DMS 273 (cell line): Measurements from ENCODE around the gene CACNG1.
A peak's percentile ranks its signal among the peaks of the same experiment; 100 is the strongest.

ENCODE experiments used
- DNase-seq: peaks from one replicate; lab custom pipeline; 2025; ENCODE audit not compliant: unreplicated experiment; lab: John Stamatoyannopoulos, UW

CACNG1 gene

GRCh38 chr17:67051155-67051538 is 6.8 kb downstream of the CACNG1 start:
- DNase-seq: no peak

DNA sequence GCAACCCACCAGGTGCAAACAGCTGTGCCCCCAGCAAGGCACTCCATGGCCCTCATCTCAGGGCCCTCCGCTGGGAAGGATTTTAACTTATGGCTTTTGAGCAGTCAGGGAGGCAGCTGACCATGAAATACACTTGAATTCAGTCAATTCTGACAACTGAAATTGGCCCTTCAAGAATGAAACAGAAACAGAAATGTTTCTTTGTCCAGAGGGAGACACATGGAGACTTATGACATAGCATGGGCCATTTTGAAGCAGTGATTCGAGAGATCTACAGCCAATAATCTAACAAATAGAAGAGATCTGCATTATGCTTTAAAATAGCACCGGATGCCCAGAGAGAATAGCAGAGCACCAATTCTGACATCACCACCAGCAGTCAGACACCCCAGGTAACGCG is 7.5 kb downstream of the CACNG1 start:
- DNase-seq: no peak

DNA sequence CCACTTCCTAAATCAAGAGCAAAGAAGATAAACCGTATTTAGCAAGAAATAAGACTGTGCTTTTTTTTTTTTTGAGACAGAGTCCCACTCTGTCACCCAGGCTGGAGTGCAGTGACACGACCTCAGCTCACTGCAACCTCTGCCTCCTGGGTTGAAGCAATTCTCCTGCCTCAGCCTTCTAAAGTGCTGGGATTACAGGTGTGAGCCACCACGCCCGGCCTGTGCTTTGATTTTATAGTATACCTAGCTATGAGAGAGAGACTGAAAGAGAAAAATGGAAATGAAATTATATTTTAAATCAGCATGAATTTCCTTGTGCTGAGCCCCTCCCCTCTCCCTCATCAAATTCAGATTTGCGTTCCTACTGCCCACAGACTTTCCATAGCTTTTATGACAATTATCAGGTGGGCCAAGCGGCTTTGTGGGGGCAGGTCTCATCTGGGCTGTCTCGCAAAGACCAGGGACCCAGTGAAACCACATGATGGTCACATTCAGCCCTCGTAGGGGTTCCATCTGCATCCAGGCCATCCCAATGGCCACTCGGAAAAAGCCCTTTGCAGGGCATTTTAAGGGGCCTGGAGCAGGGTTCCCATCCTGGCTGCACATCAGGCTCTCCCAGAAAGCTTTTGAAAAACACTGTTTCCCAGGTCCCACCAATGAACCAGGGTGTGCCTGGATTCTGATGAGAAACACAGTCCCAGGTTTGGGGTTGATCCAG is 8.5 kb downstream of the CACNG1 start:
- no peak for DNase-seq

GRCh38 chr17:67053438-67054000 is 9.2 kb downstream of the CACNG1 start:
- DNase-seq: no peak

DNA sequence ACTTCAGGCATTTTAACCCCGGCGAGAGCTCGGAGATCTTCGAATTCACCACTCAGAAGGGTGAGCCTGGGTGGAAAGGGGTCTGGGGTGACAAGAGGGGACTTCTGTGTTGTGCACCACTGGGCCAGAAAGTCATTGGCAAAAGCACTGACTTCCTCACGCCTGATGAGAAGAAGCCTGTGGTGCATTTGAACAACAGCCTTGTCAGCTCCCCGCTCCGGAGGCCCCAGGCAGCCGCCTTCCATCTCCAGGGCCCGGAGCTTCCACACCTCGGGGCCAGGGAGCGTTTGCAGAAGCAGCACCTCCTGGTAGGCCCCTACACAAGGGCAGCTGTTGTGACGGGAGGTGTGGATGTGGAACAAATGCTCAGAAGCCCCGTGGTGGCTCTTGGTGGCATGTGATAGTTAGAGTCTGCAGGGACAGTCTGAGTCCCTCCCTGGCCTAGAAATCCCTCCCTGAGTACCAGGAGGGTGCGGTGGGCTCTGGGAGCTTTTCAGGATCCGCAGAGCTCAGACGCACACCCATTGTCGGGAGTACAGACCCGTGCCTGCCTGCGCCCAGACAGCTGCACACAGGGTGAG is 9.7 kb downstream of the CACNG1 start:
- no peak for DNase-seq

- no peak for DNase-seq
These were observed 10.3 kb downstream of the CACNG1 start for GRCh38 chr17:67054608-67055007.

DNA sequence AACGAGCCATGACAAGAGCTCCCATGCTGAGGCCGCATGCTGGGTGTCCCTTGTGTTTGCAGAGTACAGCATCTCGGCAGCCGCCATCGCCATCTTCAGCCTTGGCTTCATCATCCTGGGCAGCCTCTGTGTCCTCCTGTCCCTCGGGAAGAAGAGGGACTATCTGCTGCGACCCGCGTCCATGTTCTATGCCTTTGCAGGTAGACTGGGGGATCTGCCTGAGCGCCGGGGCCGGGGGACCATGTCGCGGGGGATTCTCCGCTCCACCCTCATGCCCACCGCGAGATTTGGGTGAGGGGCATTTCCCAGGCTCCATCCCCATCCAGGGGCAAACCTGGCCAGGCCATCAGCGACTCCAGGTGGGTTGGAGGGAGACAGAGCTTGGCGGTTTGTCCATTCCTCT is 10.7 kb downstream of the CACNG1 start:
- DNase-seq: no peak

GRCh38 chr17:67055811-67056745 is 11.7 kb downstream of the CACNG1 start:
- no peak for DNase-seq

- no peak for DNase-seq
These were observed 12.6 kb downstream of the CACNG1 start for GRCh38 chr17:67056746-67057490.

DNA sequence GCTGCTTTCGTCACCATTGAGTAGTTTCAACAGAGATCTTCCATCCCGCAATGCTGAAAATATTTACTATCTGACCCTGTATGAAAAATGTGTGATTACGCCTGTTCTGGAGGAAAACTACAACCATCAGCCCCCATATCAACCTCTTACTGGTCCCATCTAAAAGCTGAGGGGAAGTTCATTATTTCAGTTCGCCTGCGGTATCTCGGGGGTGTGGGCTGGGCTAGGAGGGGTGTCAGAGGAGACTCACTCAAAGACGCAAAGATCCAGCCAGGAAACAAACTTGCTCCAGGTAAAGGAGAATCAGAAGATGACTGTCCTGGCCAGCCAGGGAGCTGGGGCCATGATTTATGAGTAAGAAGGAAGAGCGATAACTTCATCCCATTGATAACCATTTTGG is 13.7 kb downstream of the CACNG1 start:
- DNase-seq: no peak

DNA sequence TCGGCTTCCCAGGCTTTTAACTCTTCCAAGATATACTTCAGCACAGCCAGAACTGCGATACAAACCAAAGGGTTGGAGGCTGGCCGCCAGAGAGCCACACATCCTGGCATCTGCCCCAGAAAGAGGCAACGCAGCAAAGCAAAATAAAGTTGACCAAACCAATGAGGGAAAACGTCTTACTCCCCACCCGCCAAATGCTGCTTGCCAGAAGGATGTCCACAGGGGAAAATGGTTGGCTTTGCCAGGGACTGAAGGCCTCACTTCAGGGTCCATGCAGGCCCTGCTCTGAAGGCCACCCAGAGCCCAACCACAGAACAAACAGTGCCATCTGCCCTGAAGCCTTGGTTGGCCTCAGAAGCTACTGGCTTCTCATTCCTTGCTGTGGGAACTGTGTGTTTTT is 15.0 kb downstream of the CACNG1 start:
- peak; percentile 22 for DNase-seq

DNA sequence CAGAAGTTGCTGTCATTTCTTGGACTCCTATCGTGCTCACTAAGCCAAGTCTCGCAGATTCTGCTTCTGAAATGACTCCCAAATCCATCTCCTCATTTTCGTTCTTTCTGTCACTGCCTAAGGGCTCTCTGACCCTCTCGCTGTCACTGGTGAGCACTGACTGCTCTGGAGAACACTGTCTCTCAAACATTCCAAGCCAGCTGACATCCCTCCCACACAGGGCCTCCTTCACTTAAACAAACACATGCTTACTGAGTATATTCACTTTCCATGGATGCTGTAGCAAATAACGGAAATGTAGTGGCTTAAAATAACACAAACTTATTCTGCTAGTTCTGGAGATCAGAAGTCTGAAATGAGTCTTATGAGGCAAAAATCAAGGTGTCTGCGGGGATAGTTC is 18.8 kb downstream of the CACNG1 start:
- no peak for DNase-seq

GRCh38 chr17:67066717-67067116 is 22.4 kb downstream of the CACNG1 start:
- DNase-seq: no peak

GRCh38 chr17:67067571-67068482 is 23.5 kb downstream of the CACNG1 start:
- no peak for DNase-seq

GRCh38 chr17:67068999-67069398 is 24.6 kb downstream of the CACNG1 start:
- DNase-seq: no peak

- DNase-seq: no peak
These were observed 25.3 kb downstream of the CACNG1 start for GRCh38 chr17:67069603-67070136.

GRCh38 chr17:67071595-67071994 is 27.2 kb downstream of the CACNG1 start:
- no peak for DNase-seq

DNA sequence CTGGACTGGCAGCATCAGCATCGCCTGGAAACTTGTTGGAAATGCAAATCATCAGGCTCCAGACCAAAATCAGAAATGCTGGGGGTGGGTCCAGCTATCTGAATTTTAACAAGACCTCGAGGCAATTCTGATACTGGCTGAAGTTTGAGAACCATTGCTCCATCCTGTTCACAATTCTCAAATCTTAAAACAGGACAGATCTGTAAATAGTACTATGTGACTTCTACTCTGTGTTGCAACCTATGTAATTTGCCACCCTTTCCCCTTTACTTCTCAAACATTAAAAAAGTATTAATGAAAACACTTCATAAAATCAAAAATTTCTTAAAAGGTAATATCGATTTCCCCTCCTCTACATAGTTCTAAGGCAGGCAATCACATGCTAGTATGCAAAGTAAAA is 28.5 kb downstream of the CACNG1 start:
- no peak for DNase-seq

GRCh38 chr17:67074781-67075180 is 30.4 kb downstream of the CACNG1 start:
- no peak for DNase-seq

DNA sequence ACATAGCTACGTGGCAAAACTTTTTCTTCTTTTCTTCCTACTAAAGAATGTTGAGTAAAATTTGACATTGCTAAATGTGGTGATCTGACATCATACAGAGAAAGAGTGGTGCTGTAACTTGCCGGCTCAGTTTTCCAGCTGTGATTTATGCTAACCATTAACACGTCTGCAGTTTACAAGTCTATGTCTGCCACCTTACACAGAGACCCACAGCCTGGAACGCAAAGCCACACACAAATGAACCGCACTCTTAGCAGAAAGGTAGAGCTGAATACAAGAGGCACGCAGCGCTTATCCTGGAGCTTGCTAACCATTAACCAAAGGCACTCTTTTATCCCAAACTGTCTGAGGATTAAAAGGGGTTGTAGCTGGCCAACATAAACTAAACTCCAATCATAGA is 31.9 kb downstream of the CACNG1 start:
- DNase-seq: no peak
